ENCODE measurements around the gene SYCE3.

SYCE3 gene

GRCh38 chr22:50516068-50516467, 46.7 kb downstream of the SYCE3 start:
- DNase-seq, result no peak

- DNase-seq, result no peak
Observed at GRCh38 chr22:50513175-50513574, 49.5 kb downstream of the SYCE3 start.

GRCh38 chr22:50508897-50509296, 53.8 kb downstream of the SYCE3 start:
- DNase-seq, result peak; percentile 28

GRCh38 chr22:50507991-50508884, 54.5 kb downstream of the SYCE3 start, which contains the start of gene NCAPH2:
Gene NCAPH2, plus strand, starts transcription at chr22:50508224. Its CDS starts 114 bp downstream, at chr22:50508338.
- DNase-seq, result peak; percentile 99

GRCh38 chr22:50507421-50507990, 55.2 kb downstream of the SYCE3 start, which contains the start of gene LMF2:
Gene LMF2, minus strand, starts transcription at chr22:50507702. Its CDS starts 27 bp downstream, at chr22:50507675.
- DNase-seq, result no peak

- DNase-seq, result no peak
Observed at GRCh38 chr22:50506611-50507420, 55.9 kb downstream of the SYCE3 start.

GRCh38 chr22:50505776-50506610, 56.7 kb downstream of the SYCE3 start:
- DNase-seq, result no peak

GRCh38 chr22:50505276-50505775, 57.4 kb downstream of the SYCE3 start:
- DNase-seq, result no peak

GRCh38 chr22:50504369-50505211, 58.1 kb downstream of the SYCE3 start:
- peak; percentile 33 for DNase-seq

- peak; percentile 55 for DNase-seq
Observed at GRCh38 chr22:50503475-50504145, 59.1 kb downstream of the SYCE3 start.

- DNase-seq, result no peak
Observed at GRCh38 chr22:50502628-50503474, 59.9 kb downstream of the SYCE3 start.

- no peak for DNase-seq
Observed at GRCh38 chr22:50502096-50502495, 60.6 kb downstream of the SYCE3 start.

Data from hematopoietic multipotent progenitor cell treated with erythropoietin and hydrocortisone succinate and interleukin-3 and kit ligand, for 4 days (in vitro differentiated cells).